ENCODE data around the gene ARFIP1. TPM values are rescaled to one million over a fixed set of nuclear protein-coding genes. Genes with fewer than 3 reads are reported as not detected.
"Not testable (repeated sequence)": the region's sequence is repeated elsewhere in the genome, so short reads cannot be mapped to it uniquely, and the experiment has no call there.

The ARFIP1 gene
- total RNA-seq, 2 experiments from 2014 or later = 13.1 to 13.8 TPM

DNA sequence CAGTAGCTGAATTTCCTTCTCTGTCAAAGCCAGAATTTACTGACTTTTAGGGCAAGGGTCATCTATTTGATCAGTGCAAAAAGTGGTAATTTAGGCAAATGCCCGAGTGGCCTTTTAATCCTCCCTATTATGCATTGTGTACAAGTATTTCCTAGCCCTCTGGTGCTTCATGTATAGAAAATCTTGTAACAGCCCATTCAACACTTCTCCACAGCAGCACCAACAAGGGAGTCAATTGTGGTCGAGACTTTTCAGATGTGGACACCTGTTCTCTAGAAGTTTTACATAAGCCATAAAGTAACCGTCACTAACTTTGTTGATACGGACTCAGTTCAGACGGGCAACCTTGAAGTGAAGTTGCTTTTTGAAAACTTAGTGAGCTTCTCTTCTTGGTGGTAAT lies 105.4 kb downstream of the ARFIP1 start:
- POLR2A ChIA-PET = no interaction called here
- CTCF ChIA-PET = no interaction called here

DNA sequence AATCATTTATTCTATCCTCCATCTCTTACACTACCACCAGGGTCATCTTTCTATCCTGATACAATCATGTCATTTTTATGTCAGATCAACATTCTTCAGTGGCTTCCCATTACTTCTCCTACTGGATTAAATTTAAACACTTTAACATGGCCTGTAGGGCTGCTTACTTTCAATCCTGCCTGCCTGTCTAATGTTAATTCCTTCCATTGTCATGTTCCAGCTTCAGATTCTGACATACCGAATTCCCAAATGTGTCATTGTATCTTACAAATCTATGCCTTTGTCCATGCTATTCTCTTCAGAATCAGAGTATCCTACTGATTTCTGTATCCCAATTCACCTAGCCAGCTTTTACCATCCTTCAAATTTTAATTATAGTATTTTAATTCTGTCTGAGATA lies 106.4 kb downstream of the ARFIP1 start:
- POLR2A ChIA-PET = no interaction called here
- CTCF ChIA-PET = interaction anchor here (0.5 kb wide), 1 partner anchor 40 kb away, joined by 3 read pairs; no protein-coding TSS in a partner anchor

DNA sequence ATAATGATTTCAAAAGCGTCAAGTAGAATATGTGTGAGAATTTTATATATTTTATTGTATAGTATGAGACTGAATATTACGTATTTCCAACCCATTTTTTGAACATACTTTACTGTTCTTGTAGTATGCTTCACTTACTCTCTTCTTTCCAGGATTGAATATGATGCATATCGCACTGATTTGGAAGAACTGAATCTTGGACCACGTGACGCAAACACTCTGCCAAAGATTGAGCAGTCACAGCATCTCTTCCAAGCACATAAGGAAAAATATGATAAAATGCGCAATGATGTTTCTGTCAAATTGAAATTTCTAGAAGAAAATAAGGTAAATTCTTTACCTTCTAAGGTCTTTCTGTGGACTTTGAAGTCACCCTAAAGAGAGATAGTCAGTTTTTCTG lies 108.2 kb downstream of the ARFIP1 start:
- POLR2A ChIA-PET = no interaction called here
- CTCF ChIA-PET = no interaction called here

DNA sequence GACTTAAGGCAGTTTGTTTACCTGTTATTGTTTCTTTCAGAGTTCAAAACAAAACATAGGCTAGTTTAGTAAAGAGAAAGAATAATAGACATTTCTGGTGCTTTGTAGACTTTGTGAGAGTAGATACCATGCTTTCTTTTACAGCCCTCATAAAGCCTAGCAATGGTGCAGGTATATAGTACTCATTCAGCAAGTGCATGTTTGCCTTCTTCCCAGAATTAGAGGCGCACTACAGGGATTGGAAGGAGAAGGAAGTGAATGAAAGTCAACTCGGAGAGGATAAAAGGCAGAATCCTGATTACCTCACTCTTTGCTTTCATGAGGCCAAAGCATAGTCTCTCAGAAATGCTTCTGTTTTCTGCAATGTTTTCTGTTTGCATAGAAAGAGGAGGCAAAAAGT lies 113.2 kb downstream of the ARFIP1 start:
- ChIA-PET POLR2A (no interaction called here), CTCF (no interaction called here)

DNA sequence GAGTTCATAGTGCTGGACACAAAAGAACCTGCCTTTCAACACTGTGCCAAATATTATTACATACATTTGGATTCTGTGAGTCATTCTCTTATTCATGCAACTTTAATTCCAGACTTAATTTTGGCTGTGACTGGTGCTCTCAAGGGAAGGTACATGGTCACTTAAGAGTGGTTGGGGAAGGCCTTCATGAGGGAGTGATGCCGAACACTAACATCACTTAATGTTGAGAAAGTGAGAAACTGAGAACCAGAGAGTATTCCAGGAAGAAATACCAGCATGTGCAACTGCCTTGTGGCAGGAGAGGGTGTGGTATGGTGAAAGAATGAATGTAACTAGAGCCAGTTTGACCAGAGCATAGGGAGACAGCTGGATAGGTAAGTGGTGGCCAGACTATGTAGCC lies 114.9 kb downstream of the ARFIP1 start:
- CTCF ChIA-PET = no interaction called here
- POLR2A ChIA-PET = no interaction called here

DNA sequence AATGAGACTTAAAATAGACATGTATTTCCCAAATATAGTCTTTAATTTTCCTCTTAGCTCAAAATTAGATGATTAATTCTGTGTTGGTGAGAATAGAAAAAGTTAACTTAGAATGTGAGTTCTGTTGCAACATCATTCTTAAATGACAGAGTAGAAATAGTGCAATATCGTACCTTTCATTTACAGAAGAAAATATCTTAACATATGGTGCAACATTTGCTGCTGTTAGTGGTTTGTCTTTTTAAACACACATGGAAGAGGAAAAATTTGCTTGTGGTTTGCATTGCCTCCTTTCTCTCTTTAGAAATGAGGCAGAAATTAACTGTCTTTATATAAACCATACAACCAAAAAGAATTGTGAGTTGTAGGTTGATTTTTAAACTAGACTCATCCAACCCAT lies 117.1 kb downstream of the ARFIP1 start:
- ChIA-PET CTCF (no interaction called here), POLR2A (no interaction called here)

DNA sequence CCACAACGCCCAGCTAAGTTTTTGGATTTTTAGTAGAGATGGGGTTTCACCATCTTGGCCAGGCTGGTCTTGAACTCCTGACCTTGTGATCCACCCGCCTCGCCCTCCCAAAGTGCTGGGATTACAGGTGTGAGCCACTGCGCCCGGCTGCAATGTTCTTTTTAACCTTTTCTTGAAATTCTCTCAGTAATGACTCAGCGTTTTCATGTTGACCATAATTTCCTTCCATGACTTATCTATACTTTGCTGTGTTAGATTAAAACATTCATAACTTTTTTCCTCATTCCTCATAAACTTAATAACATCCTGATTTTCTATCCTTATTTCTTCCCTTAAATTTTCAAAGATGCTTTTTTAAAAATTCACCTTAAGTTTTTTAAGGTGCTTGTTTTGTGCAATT lies 118.4 kb downstream of the ARFIP1 start:
- POLR2A ChIA-PET, CTCF ChIA-PET: not testable (repeated sequence)

DNA sequence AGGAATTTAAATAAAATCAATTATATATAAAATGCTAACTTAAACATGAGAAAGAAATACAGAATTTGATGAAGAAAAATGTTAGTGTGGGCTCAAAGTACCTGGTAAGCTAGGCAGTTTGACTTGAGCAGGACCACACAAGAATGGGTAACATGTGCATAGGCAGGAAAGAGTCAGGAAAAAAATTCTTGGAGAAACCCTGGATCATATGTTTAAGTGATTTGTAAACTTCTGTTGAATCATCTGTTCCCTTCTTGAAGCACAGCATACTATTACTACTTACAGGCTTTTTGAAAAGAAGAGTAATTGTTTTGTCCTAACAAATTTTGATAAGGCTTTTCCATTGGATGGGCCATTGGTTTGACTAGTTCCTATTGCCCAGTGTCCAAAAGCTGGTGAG lies 118.9 kb downstream of the ARFIP1 start:
- POLR2A ChIA-PET = no interaction called here
- CTCF ChIA-PET = no interaction called here

DNA sequence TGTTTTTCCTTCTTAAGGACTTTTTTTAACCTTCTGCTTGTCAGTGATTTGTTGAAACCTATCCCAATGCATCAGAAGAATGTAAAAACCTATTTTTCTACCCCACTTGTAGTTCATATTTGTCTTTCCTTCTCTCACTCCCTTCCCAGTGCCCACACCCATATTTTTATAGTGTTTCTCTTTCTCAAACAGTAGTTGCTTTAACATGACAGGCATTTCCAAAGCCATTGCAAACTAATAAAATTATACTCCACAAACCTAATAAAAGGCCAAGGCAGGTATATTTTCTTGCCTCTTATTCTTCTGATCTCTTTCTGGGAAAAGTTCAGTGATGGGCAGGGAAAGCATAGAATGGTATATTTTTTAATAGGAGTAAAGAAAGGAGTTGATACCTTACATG lies 120.6 kb downstream of the ARFIP1 start:
- ChIA-PET CTCF (no interaction called here), POLR2A (no interaction called here)

DNA sequence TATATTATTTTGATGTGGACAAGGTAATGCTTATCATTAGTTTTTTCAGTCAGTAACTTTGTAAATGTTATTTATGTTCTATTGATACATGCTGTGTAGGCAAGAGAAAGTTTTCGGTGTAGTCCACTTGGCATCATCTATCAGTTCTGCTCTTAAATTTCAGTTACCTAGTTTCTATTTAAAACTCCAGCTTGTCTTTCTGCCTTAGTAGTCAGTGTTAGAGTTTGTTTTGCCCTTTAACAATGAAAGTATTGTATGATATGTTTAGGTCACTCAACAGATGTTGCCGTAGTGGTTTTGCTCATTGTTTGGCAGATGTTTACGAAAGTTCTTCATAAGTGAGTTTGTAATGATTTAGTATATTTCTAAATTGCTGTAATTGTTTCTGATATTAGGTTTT lies 121.5 kb downstream of the ARFIP1 start:
- ChIA-PET POLR2A (no interaction called here), CTCF (no interaction called here)

DNA sequence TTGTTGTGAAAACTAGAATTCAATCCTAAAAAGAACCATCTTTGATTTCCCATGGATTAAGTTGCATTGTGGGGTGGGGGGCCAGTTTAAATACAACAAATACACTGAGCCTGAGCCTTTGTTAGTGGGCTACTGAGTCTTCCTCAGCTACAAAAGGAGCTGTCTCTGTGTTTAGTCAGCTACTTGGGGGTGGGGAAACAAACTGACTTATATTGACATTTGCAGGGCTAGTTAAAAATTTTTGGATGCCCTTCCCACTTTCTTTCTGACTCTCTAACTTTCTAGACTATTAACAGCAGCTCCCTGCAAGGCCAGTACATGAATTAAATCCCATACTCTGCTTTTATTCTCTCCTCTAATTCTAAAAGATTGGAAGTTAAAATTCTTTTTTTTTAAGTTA lies 123.9 kb downstream of the ARFIP1 start:
- CTCF ChIA-PET = no interaction called here

DNA sequence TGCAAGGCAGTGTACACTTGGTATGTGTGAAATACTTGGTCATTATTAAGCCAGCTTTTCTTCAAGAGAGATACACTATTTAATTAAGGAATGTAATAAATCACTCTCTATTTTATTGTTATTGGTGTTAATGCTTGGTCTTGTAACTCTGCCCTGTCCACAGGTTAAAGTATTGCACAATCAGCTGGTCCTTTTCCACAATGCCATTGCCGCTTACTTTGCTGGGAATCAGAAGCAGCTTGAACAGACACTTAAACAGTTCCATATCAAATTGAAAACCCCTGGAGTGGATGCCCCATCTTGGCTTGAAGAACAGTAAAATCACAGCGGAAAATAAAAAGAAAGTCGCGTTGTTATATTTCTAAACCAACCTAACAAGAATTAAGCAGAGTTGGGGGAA lies 130.1 kb downstream of the ARFIP1 start:
- ChIA-PET POLR2A (no interaction called here), CTCF (no interaction called here)

More for the DNA sequence above, 123.9 kb downstream of the ARFIP1 start:
- POLR2A ChIA-PET = no interaction called here

DNA sequence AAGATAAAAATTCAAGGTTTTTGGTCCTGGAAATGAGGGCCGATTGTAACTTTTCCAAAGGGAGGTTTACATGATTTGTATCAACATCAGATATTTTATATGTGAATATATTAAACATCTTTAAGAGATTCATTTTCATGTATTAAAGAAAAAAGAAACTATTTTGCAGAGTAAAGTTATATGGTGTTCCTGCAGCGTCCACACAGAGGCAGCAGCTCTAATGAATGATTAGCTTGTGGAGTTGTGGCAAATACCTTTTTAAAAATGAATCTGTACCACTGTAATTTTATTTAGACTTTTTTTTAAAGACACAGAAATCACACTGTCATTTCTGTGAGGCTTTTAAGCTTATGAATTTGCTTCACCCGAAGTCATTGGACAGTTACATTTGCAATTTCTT lies 130.8 kb downstream of the ARFIP1 start:
- ChIA-PET CTCF (interaction anchor here (0.8 kb wide), 1 partner anchor 40 kb away, joined by 3 read pairs; no protein-coding TSS in a partner anchor), POLR2A (no interaction called here)

DNA sequence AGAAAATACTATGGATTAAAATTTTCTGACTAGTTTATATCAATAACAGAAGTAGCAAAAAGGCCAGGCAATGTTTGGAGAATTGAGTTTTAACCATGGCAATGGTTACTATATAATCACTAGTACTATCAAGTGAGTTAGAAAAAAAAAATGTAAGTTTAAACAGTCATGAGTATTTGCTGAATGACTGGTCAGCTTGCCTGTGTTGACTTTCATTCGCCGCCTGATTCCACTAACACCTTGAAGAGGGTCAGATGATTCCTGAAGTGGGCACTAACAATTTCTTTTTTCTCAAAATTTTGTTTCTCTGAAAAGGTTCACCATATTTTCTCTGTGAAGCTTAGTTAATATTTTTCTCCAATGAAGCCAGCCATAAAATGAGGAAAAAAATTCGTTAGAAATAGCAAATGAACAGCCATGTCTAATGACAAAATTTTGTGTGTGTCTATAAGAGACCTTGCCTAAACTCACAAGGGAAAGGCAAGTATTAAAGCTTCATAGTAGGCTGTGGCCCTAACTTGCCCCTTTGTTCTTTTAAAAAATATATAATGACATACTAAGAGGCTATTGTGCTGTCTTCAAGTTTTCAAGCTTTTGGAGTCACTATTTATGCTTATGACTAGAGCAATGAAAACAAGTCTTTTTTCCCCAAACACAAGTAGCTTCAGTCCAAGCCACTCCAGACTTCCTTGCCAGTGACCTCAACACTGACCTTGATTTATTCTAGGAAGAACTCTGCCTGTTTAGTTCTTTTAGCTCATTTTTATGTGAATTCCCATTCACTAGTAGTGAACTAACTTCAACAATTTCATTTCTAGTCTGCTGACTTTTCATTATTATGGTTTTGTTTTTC lies 138.0 kb downstream of the ARFIP1 start:
- ChIA-PET CTCF (no interaction called here), POLR2A (no interaction called here)

DNA sequence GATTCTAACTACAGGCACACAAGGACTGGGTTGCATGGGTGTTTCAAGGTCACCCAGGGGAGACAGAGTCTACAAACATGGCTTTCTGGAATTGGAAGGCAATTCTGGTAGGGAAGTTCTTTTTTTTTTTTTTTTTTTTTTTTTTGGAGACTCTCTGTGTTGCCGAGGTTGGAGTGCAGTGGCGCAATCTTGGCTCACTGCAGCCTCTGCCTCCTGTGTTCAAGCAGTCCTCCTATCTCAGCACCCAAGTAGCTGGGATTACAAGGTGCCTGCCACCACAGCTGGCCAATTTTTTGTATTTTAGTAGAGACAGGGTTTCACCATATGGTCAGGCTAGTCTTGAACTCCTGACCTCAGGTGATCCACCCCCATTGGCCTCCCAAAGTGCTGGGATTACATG lies 140.1 kb downstream of the ARFIP1 start:
- POLR2A ChIA-PET = no interaction called here
- CTCF ChIA-PET = no interaction called here

DNA sequence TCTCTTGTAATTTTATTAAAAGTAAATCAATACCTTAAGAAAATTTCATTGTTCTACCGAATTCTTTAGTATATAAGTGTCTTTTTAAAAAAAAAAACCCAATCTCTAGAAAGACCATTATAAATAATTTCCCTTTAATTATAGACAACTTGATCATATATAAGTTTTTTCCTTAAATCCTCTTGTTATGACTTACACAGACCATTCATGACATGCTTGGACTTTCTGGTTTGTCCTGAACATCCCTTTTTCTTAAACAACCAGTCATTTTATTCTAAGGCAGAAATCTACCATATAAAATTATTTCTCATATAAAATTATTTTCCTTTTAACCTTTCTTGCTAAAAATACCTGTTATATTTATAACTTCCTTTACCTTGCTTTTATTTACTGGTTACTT lies 141.0 kb downstream of the ARFIP1 start:
- ChIA-PET POLR2A (no interaction called here), CTCF (no interaction called here)

DNA sequence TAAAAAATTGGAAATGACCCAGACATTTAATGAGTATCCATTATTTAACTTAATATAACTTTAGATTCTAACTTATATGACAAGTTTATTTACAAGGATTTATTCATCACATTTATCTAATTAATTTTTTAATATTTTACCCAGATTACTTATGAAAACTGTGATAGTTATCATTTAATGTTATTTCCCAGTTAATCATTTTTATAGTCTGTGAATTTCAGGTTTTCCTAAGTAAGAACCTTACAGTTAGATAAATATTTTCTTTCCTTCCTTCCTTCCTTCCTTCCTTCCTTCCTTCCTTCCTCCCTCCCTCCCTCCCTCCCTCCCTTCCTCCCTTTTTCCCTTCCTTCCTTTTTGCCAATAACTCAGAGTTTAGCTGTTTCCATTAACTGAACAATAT lies 141.5 kb downstream of the ARFIP1 start:
- ChIA-PET CTCF (no interaction called here), POLR2A (no interaction called here)

DNA sequence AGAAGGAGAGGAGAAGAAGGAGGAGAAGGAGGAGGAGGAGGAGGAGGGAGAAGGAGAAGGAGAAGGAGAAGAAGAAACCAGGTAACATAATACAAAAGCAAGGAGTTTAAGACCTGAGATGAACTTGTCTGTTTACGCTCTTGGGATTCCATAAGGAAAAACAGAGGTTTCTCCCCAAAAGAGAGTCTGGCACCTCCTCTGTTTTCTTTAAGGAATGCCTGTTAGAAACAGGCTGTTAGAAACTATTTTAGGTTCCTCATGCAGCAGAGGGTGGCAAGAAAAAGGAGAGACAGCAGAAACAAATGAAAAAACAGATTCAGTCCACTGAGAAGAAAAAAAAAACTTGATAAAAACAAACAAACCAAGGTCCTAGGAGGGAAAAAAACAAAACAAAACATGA lies 146.1 kb downstream of the ARFIP1 start:
- POLR2A ChIA-PET = no interaction called here
- CTCF ChIA-PET = interaction anchor here (0.7 kb wide), 1 partner anchor 164 kb away, joined by 3 read pairs; no protein-coding TSS in a partner anchor

DNA sequence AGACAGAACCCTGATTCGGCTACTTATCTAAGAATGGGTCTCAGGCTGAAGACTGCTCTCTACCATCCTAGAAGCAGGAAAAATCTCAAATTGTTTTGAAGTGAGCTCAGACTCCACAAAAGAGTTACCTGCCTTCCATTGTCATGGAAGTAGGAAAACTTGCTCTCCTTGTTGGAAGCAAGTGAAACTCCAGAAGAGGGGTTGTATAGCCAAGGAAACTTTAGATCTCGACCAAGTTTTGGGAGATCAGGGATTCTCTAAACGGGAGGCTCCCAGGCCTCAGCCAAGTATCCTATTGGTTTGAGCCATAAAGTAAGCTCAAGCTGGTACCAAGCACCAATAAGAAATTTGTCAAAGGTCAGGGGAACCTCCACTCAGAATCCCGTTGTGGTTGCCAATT lies 147.2 kb downstream of the ARFIP1 start:
- CTCF ChIA-PET = no interaction called here
- POLR2A ChIA-PET = no interaction called here

DNA sequence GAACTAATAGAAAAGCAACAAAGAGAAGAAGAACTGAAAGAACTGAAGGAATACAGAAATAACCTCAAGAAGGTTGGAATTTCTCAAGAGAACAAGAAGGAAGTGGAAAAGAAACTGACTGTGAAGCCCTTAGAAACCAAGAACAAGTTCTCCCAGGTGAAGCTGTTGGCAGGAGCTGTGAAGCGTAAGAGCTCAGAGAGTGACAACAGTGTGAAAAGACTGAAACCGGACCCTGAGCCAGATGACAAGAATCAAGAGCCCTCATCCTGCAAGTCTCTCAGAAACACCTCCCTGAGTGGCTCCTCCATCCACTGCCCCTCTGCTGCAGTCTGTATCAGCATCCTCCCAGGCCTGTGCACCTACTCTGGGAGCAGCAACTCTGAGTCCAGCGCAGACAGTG lies 148.0 kb downstream of the ARFIP1 start:
- CTCF ChIA-PET = no interaction called here

DNA sequence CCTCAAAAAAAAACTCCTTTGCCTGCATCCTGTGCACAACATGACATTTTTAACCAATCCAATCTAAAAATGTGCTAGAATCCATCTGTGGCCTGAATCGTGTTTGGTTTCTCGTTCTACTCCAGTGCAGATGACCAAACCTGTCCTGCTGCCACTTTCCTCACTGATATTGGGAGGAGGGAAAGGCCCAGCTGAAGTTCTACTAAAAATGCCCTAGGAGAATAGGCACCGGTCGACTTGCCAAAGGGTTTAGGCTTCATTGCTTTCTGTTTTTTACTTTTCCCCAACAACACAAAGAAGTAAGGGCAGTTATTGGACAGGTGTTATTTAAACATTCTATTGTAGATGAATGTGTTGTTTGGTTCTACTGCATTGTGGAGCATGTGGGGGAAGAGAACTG lies 148.5 kb downstream of the ARFIP1 start:
- ChIA-PET POLR2A (no interaction called here), CTCF (no interaction called here)

More for the DNA sequence above, 148.0 kb downstream of the ARFIP1 start:
- POLR2A ChIA-PET = no interaction called here

DNA sequence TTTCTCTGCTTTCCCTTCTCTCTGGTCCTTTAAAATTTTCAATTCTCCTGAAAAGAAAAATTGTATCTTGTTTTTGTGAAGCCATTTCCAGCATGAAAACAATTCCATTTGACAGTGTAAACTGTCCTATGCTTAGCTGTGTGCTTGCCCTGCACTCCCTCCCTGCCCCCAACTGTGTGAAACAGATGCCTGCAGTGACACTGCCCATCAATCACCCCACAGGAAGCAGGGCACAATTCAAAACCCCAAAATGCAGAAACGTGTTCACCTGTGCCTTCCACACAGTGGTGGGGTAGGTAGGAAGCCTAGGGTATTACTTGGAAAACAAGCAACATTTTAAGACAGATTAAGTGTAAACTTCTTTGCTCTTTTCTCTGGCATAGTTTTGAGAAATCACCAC lies 150.1 kb downstream of the ARFIP1 start:
- ChIA-PET CTCF (no interaction called here), POLR2A (no interaction called here)

Measured in activated CD8-positive, alpha-beta memory T cell treated with anti-CD3 and anti-CD28 coated beads for 36 hours (primary cell).